NCI-H69 (cell line): ENCODE data around the gene SOX11.
"Not testable (repeated sequence)": the region's sequence is repeated elsewhere in the genome, so short reads cannot be mapped to it uniquely, and the experiment has no call there.

Experiments used
- DNase-seq: peaks from one replicate; lab custom pipeline; 2025; lab: John Stamatoyannopoulos, UW

Gene SOX11

GRCh38 chr2:5691985-5692529, at the start of gene SOX11:
TSS of gene SOX11 (plus strand) at chr2:5692384. CDS start at chr2:5692722, 338 bp downstream.
- peak; percentile 84 for DNase-seq

GRCh38 chr2:5652734-5653133, 39.5 kb upstream of the SOX11 start:
- DNase-seq, result not testable (repeated sequence)

- DNase-seq, result not testable (repeated sequence)
Measured at GRCh38 chr2:5653756-5654155, 38.4 kb upstream of the SOX11 start.

GRCh38 chr2:5657231-5657630, 35.0 kb upstream of the SOX11 start:
- no peak for DNase-seq

GRCh38 chr2:5660591-5660990, 31.6 kb upstream of the SOX11 start:
- DNase-seq, result peak; percentile 2

- DNase-seq, result no peak
Measured at GRCh38 chr2:5661362-5661761, 30.8 kb upstream of the SOX11 start.

- DNase-seq, result no peak
Measured at GRCh38 chr2:5664278-5664681, 27.9 kb upstream of the SOX11 start.

GRCh38 chr2:5665066-5665465, 27.1 kb upstream of the SOX11 start:
- DNase-seq, result no peak

- peak; percentile 1 for DNase-seq
Measured at GRCh38 chr2:5666798-5667197, 25.4 kb upstream of the SOX11 start.

- not testable (repeated sequence) for DNase-seq
Measured at GRCh38 chr2:5667655-5668054, 24.5 kb upstream of the SOX11 start.

- no peak for DNase-seq
Measured at GRCh38 chr2:5668682-5669250, 23.4 kb upstream of the SOX11 start.

- no peak for DNase-seq
Measured at GRCh38 chr2:5672749-5673144, 19.4 kb upstream of the SOX11 start.

- DNase-seq, result peak; percentile 63
Measured at GRCh38 chr2:5673145-5674025, 18.8 kb upstream of the SOX11 start.

- no peak for DNase-seq
Measured at GRCh38 chr2:5674026-5674340, 18.2 kb upstream of the SOX11 start.

- DNase-seq, result no peak
Measured at GRCh38 chr2:5677133-5677532, 15.1 kb upstream of the SOX11 start.

- no peak for DNase-seq
Measured at GRCh38 chr2:5683471-5683870, 8.7 kb upstream of the SOX11 start.

- DNase-seq, result peak; percentile 1
Measured at GRCh38 chr2:5685225-5685624, 7.0 kb upstream of the SOX11 start.

GRCh38 chr2:5686068-5686467, 6.1 kb upstream of the SOX11 start:
- no peak for DNase-seq

- DNase-seq, result no peak
Measured at GRCh38 chr2:5686536-5686935, 5.6 kb upstream of the SOX11 start.

GRCh38 chr2:5689750-5690149, 2.4 kb upstream of the SOX11 start:
- peak; percentile 4 for DNase-seq

- peak; percentile 47 for DNase-seq
Measured at GRCh38 chr2:5690286-5690685, 1.9 kb upstream of the SOX11 start.

- DNase-seq, result peak; percentile 53
Measured at GRCh38 chr2:5690718-5691220, 1.4 kb upstream of the SOX11 start.
